GM12878 (cell line): ENCODE data around the gene SLC39A7. TPM values are rescaled to one million over a fixed set of nuclear protein-coding genes. Genes with fewer than 3 reads are reported as not detected.
A peak's percentile ranks its signal among the peaks of the same experiment; 100 is the strongest.

Experiments used
- ATAC-seq: fragments of 200-7000 bp; cut with Tn5 transposase; 3 replicates; pipeline ENCODE4 v1.9.1; 2020; ENCODE audit warnings: mild to moderate bottlenecking, moderate library complexity
- BruUV-seq: library from RNA; stranded (reverse); fragments of 400-500 nt; replicated peaks from 2 replicates; lab custom pipeline; 2021; lab: Mats Ljungman, UMichigan
- CTCF ChIA-PET: fragments of 300-600 bp; sonication (Branson Sonifier 250); formaldehyde crosslinking; extraction: SDS; loops from one replicate; lab custom pipeline; 2021; ENCODE audit warnings: inconsistent platforms; lab: Yijun Ruan, JAX
- POLR2A ChIA-PET: fragments of 350-600 bp; formaldehyde crosslinking; extraction: SDS; loops from one replicate; lab custom pipeline; 2021; ENCODE audit warnings: inconsistent platforms; lab: Charles Lee
- RAD21 ChIA-PET: fragments of 300-600 bp; sonication (Branson Sonifier 250); formaldehyde crosslinking; loops from one replicate; lab custom pipeline; 2023; ENCODE audit warnings: antibody characterized with exemption; ENCODE audit not compliant: unreplicated experiment; lab: Charles Lee
- SMC1A ChIA-PET: fragments of 300-600 bp; sonication (Branson Sonifier 250); formaldehyde crosslinking; loops from one replicate; lab custom pipeline; 2023; ENCODE audit not compliant: unreplicated experiment, uncharacterized antibody; lab: Charles Lee
- DNase-seq: peaks from one replicate; pipeline ENCODE4 v3.0.0-alpha.2; 2011; ENCODE audit warnings: low read depth, low spot score
- FAIRE-seq: peaks from 3 replicates; lab custom pipeline; 2011; peaks lifted over from hg19 to GRCh38; lab: Jason Lieb, UNC
- H2AFZ ChIP-seq: 2 replicates; pipeline ENCODE4 v1.6.0; 2011; ENCODE audit warnings: low read depth, low read length, control low read depth; ENCODE audit not compliant: control insufficient read depth
- H3K27ac ChIP-seq: 2 replicates; pipeline ENCODE4 v1.5.1; 2011; ENCODE audit warnings: control low read depth; ENCODE audit not compliant: control insufficient read depth, insufficient read depth
- H3K27me3 ChIP-seq, 2 experiments: replicated peaks in 1 of 2; 2 replicates each; pipeline versions ENCODE4 v1.6.0 to v1.6.1; 2011; ENCODE audit warnings: low read length in 1 of 2; ENCODE audit not compliant: control insufficient read depth in 2 of 2, insufficient read depth in 2 of 2
- H3K36me3 ChIP-seq, 2 experiments: 2 replicates each; pipeline ENCODE4 v1.5.1; 2011; ENCODE audit warnings: low read length in 1 of 2; ENCODE audit not compliant: control insufficient read depth in 2 of 2, insufficient read depth in 2 of 2
- H3K4me1 ChIP-seq: 2 replicates; pipeline ENCODE4 v1.6.1; 2011; ENCODE audit warnings: mild to moderate bottlenecking, low read length, moderate library complexity, mixed read lengths; ENCODE audit not compliant: control insufficient read depth, insufficient read depth
- H3K4me2 ChIP-seq: 2 replicates; pipeline ENCODE4 v1.6.0; 2011; ENCODE audit warnings: control low read depth; ENCODE audit not compliant: control insufficient read depth, insufficient read depth
- H3K4me3 ChIP-seq: fragments of 200-600 bp; sonication (generic); 2 replicates; pipeline ENCODE4 v1.5.1; 2016
- H3K79me2 ChIP-seq: 2 replicates; pipeline ENCODE4 v1.6.0; 2011; ENCODE audit warnings: low read length; ENCODE audit not compliant: control insufficient read depth, insufficient read depth
- H3K9ac ChIP-seq: 2 replicates; pipeline ENCODE4 v1.8.0; 2011; ENCODE audit warnings: low read length, control low read depth, mixed read lengths; ENCODE audit not compliant: control insufficient read depth, insufficient read depth
- H3K9me3 ChIP-seq: replicated peaks from 3 replicates; pipeline ENCODE4 v1.5.1; 2011; ENCODE audit warnings: mild to moderate bottlenecking, low read length; ENCODE audit not compliant: control insufficient read depth, insufficient read depth
- H4K20me1 ChIP-seq: 2 replicates; pipeline ENCODE4 v1.6.0; 2011; ENCODE audit not compliant: control insufficient read depth, insufficient read depth
- BHLHE40 ChIP-seq, 2 experiments: fragments of 450-650 bp in 1 of 2; IDR thresholded peaks; 2 replicates each; pipeline ENCODE4 v1.6.1; 2011 to 2017; ENCODE audit warnings: low read depth in 2 of 2, borderline replicate concordance in 1 of 2, improper control_type of control experiment in 1 of 2, low read length in 1 of 2, mild to moderate bottlenecking in 1 of 2
- DPF2 ChIP-seq: fragments of 450-650 bp; IDR thresholded peaks from 2 replicates; pipeline ENCODE4 v1.6.1; 2017; ENCODE audit warnings: mild to moderate bottlenecking
- EED ChIP-seq: sonication (generic); IDR thresholded peaks from 2 replicates; pipeline ENCODE4 v1.6.1; 2016; ENCODE audit warnings: antibody characterized with exemption, low read depth
- FOS ChIP-seq: IDR thresholded peaks from 3 replicates; pipeline ENCODE4 v1.6.1; 2011; ENCODE audit warnings: borderline replicate concordance; ENCODE audit not compliant: insufficient read length; ENCODE audit errors: extremely low read depth
- HSF1 ChIP-seq: fragments of 150-350 bp; IDR thresholded peaks from 2 replicates; pipeline ENCODE4 v1.6.1; 2014; ENCODE audit warnings: mild to moderate bottlenecking, low read depth, low read length
- JUND ChIP-seq: IDR thresholded peaks from 2 replicates; pipeline ENCODE4 v1.6.1; 2012; ENCODE audit warnings: low read depth, mild to moderate bottlenecking, low read length, improper control_type of control experiment, moderate library complexity
- MYC ChIP-seq: IDR thresholded peaks from 2 replicates; pipeline ENCODE4 v1.6.1; 2011; ENCODE audit warnings: mild to moderate bottlenecking, low read length, moderate library complexity, inconsistent platforms; ENCODE audit not compliant: insufficient read depth, insufficient replicate concordance, insufficient read length, severe bottlenecking
- NFYB ChIP-seq: IDR thresholded peaks from 2 replicates; pipeline ENCODE4 v1.6.1; 2011; ENCODE audit warnings: low read depth, mild to moderate bottlenecking, low read length, improper control_type of control experiment, moderate library complexity; ENCODE audit not compliant: insufficient read depth
- PAX5 ChIP-seq: IDR thresholded peaks from 2 replicates; pipeline ENCODE4 v1.6.1; 2011; ENCODE audit warnings: low read depth, low read length, borderline replicate concordance
- PBX3 ChIP-seq: IDR thresholded peaks from 2 replicates; pipeline ENCODE4 v1.6.1; 2011; ENCODE audit warnings: mild to moderate bottlenecking, low read depth, low read length, moderate library complexity; ENCODE audit not compliant: insufficient replicate concordance
- POLR2A ChIP-seq: IDR thresholded peaks from 2 replicates; pipeline ENCODE4 v1.6.1; 2011; ENCODE audit warnings: low read depth, mild to moderate bottlenecking, low read length
- POU2F2 ChIP-seq: IDR thresholded peaks from 3 replicates; pipeline ENCODE4 v1.6.1; 2011; ENCODE audit warnings: low read depth, mild to moderate bottlenecking, low read length, borderline replicate concordance
- RAD51 ChIP-seq: fragments of 450-650 bp; IDR thresholded peaks from 2 replicates; pipeline ENCODE4 v1.6.1; 2016; ENCODE audit warnings: moderate library complexity, mild to moderate bottlenecking, inconsistent platforms
- RB1 ChIP-seq: fragments of 450-650 bp; formaldehyde crosslinking; IDR thresholded peaks from 2 replicates; pipeline ENCODE4 v1.6.1; 2017; ENCODE audit warnings: mild to moderate bottlenecking, borderline replicate concordance
- SUPT20H ChIP-seq: IDR thresholded peaks from 2 replicates; pipeline ENCODE4 v1.6.1; 2011; ENCODE audit warnings: low read depth, mild to moderate bottlenecking, low read length, moderate library complexity, borderline replicate concordance; ENCODE audit not compliant: control insufficient read depth
- YBX1 ChIP-seq: fragments of 450-650 bp; IDR thresholded peaks from 2 replicates; pipeline ENCODE4 v1.6.1; 2016; ENCODE audit warnings: antibody characterized with exemption
- ZBTB4 ChIP-seq: fragments of 450-650 bp; formaldehyde crosslinking; IDR thresholded peaks from 2 replicates; pipeline ENCODE4 v1.4.0; 2022; ENCODE audit warnings: mild to moderate bottlenecking, moderate library complexity
- WGBS: methylation state at CpG from one replicate; pipeline ENCODE4 v1.1.6; 2016; ENCODE audit warnings: low lambda C conversion rate; ENCODE audit not compliant: insufficient replicate concordance, insufficient coverage; ENCODE audit errors: missing lambda C conversion rate; 5-methylcytosine and 5-hydroxymethylcytosine counted together
- in situ Hi-C: fragments of 300-500 bp; cut with MboI; formaldehyde crosslinking; loops from 9 replicates; pipeline ENCODE4 v1.14.3; 2018; ENCODE audit warnings: mixed read lengths
- intact Hi-C: fragments of 100-400 bp; cut with micrococcal nuclease; formaldehyde crosslinking; loops from one replicate; pipeline ENCODE4 v1.14.2; 2022; ENCODE audit not compliant: unreplicated experiment
- polyA plus RNA-seq, 11 experiments: library from polyadenylated mRNA; depleted of rRNA in 4 of 11; unstranded in 6 of 11; stranded (reverse) in 5 of 11; fragments of >200 nt; fragmentation: Nextera tagmentation in 4 of 11; fragmentation: Illumina TruSeq in 1 of 11; extraction: Ambion mirVana in 4 of 11; extraction: Trizol in 1 of 11; gene quantifications; 1 replicate in 1 of 11; 2 replicates in 10 of 11; pipeline versions ENCODE4 v1.2.1 to v1.2.3, GENCODE V29; 2011 to 2016; ENCODE audit warnings: inconsistent platforms in 2 of 11, missing spikeins in 2 of 11, low read depth in 1 of 11
- total RNA-seq, 4 experiments: library from RNA; depleted of rRNA in 3 of 4; stranded (reverse); fragments of >200 nt in 3 of 4; fragmentation: Illumina TruSeq in 1 of 4; extraction: Trizol in 1 of 4; gene quantifications; 2 replicates each; pipeline versions ENCODE4 v1.2.1 to v1.2.3, GENCODE V29; 2013 to 2021

Gene SLC39A7
- total and polyA plus RNA-seq, 10 of the 15 experiments (the other 5 are each of a cell fraction or from before 2014, with no cell fraction given) = 7.3 to 63.1 (median 40.6) TPM

- CTCF ChIA-PET = interaction anchor here (0.7 to 6.0 kb wide), 7 partner anchors 10 to 167 kb away, joined by 3 to 58 read pairs (median 6); no protein-coding TSS in a partner anchor
- peak; percentile 42 for DNase-seq
- SMC1A ChIA-PET = interaction anchor here (0.9 to 1.4 kb wide), 3 partner anchors 27 to 54 kb away, joined by 3 read pairs; no protein-coding TSS in a partner anchor
- TF ChIP-seq NFYB (no peak), FOS (no peak), DPF2 (peak; percentile 50), SUPT20H (no peak), HSF1 (no peak), RB1 (peak; percentile 73; the same call in 1 of the 2 replicates), POLR2A (no peak), PBX3 (no peak), POU2F2 (no peak), ZBTB4 (CRISPR knock-in tag) (no peak), JUND (peak; percentile 34; the same call in 1 of the 2 replicates), PAX5 (0 out of 2 replicates have a peak, but pooled peaks have one; percentile 7), EED (no peak), YBX1 (peak; percentile 97), RAD51 (no peak), BHLHE40 (IDR thresholded peaks at IDR 0.05; ENCODE audit: borderline replicate concordance in 1 of 2, low read depth in 2 of 2, low read length in 1 of 2) (0 out of 4 replicates have a peak, but pooled peaks of 1 of the 2 experiments have one; percentile 33), MYC (no peak)
Observed at GRCh38 chr6:33170176-33171015, 30.3 kb upstream of the SLC39A7 start.

More at GRCh38 chr6:33170176-33171015, 30.3 kb upstream of the SLC39A7 start:
- Histone ChIP-seq H3K9ac (no peak overlapping the region), H3K4me2 (no peak overlapping the region), H3K4me1 (no peaks in the 10 kb centered on the region; the same call in 1 of the 2 replicates), H3K79me2 (no peaks in the 10 kb centered on the region), H3K9me3 (no peaks in the 10 kb centered on the region), H3K4me3 (no peak overlapping the region), H3K27ac (no peak overlapping the region), H4K20me1 (no peaks in the 10 kb centered on the region), H3K27me3 (no peaks in the 10 kb centered on the region), H2AFZ (no peak overlapping the region), H3K36me3 (no peaks in the 10 kb centered on the region)
- in situ Hi-C loops = no loop called here
- WGBS = 2% methylated on average over 9 of the region's 9 CpGs
- intact Hi-C loops = no loop called here
- ChIA-PET RAD21 (interaction anchor here (0.9 to 1.0 kb wide), 2 partner anchors 29 to 79 kb away, joined by 3 to 4 read pairs; no protein-coding TSS in a partner anchor), POLR2A (interaction anchor here (0.6 to 1.5 kb wide), 5 partner anchors 28 to 154 kb away, joined by 3 to 11 read pairs (median 4); partner anchors contain the start of gene HLA-DPB1)
- BruUV-seq = no TSS peak
- ATAC-seq = peak; percentile 74
- no peak for FAIRE-seq
